SK-N-SH (cell line): ENCODE data around the gene FOXE3. TPM values are rescaled to one million over a fixed set of nuclear protein-coding genes. Genes with fewer than 3 reads are reported as not detected.

Source experiments
- CTCF ChIA-PET: fragments of 300-600, 350-600 bp; formaldehyde crosslinking; extraction: SDS; loops from one replicate; lab custom pipeline; 2021; lab: Yijun Ruan, JAX
- POLR2A ChIA-PET: fragments of 350-600 bp; sonication (Branson Sonifier 250); formaldehyde crosslinking; extraction: SDS; loops from one replicate; lab custom pipeline; 2020; ENCODE audit warnings: antibody characterized with exemption, inconsistent platforms; lab: Yijun Ruan, JAX
- DNase-seq: peaks from one replicate; pipeline ENCODE4 v3.0.0; 2012
- H2AFZ ChIP-seq: fragments of 200-600 bp; sonication (generic); 2 replicates; pipeline ENCODE4 v1.8.1; 2016; ENCODE audit warnings: antibody characterized with exemption, mild to moderate bottlenecking, low read depth
- H3F3A ChIP-seq: fragments of 200-600 bp; sonication (generic); replicated peaks from 2 replicates; pipeline ENCODE3; 2016; ENCODE audit warnings: antibody characterized with exemption, mild to moderate bottlenecking; ENCODE audit not compliant: insufficient read depth
- H3K27ac ChIP-seq, 2 experiments: fragments of 200-500 bp in 1 of 2; fragments of 200-600 bp in 1 of 2; sonication (Bioruptor generic) in 1 of 2; sonication (generic), shearing (Covaris generic) in 1 of 2; 2 replicates each; pipeline versions ENCODE4 v1.5.1 to v1.6.1; 2014 to 2016; ENCODE audit warnings: low read depth in 2 of 2, inconsistent platforms in 1 of 2, low read length in 1 of 2, mild to moderate bottlenecking in 1 of 2, mixed read lengths in 1 of 2
- H3K27me3 ChIP-seq: fragments of 200-600 bp; sonication (generic), shearing (Covaris generic); 2 replicates; pipeline ENCODE4 v1.6.1; 2016; ENCODE audit warnings: mixed run types; ENCODE audit not compliant: insufficient read depth
- H3K36me3 ChIP-seq, 2 experiments: fragments of 200-500 bp in 1 of 2; fragments of 200-600 bp in 1 of 2; sonication (Bioruptor generic) in 1 of 2; sonication (generic) in 1 of 2; replicated peaks in 1 of 2; 2 replicates each; pipeline versions ENCODE3 to v1.5.1; 2014 to 2016; ENCODE audit warnings: low read length in 1 of 2, mild to moderate bottlenecking in 1 of 2; ENCODE audit not compliant: insufficient read depth in 2 of 2, control insufficient read depth in 1 of 2
- H3K4me1 ChIP-seq, 2 experiments: fragments of 200-500 bp in 1 of 2; fragments of 200-600 bp in 1 of 2; sonication (Bioruptor generic) in 1 of 2; sonication (generic), shearing (Covaris generic) in 1 of 2; 2 replicates each; pipeline versions ENCODE4 v1.5.1 to v1.6.1; 2014 to 2016; ENCODE audit warnings: low read depth in 1 of 2, low read length in 1 of 2, mixed run types in 1 of 2; ENCODE audit not compliant: insufficient read depth in 2 of 2, control insufficient read depth in 1 of 2
- H3K4me2 ChIP-seq: fragments of 200-600 bp; sonication (generic), shearing (Covaris generic); 2 replicates; pipeline ENCODE4 v1.6.1; 2017; ENCODE audit warnings: mixed run types
- H3K4me3 ChIP-seq, 2 experiments: fragments of 200-500 bp in 1 of 2; fragments of 200-600 bp in 1 of 2; sonication (Bioruptor generic) in 1 of 2; sonication (generic), shearing (Covaris generic) in 1 of 2; 2 replicates each; pipeline versions ENCODE4 v1.5.1 to v1.8.1; 2014 to 2016; ENCODE audit warnings: low read depth in 2 of 2, inconsistent platforms in 1 of 2, low read length in 1 of 2, mild to moderate bottlenecking in 1 of 2, mixed read lengths in 1 of 2, moderate library complexity in 1 of 2
- H3K79me2 ChIP-seq: fragments of 200-600 bp; sonication (generic); 2 replicates; pipeline ENCODE4 v1.8.1; 2017; ENCODE audit warnings: mild to moderate bottlenecking; ENCODE audit not compliant: insufficient read depth
- H3K9ac ChIP-seq: fragments of 200-600 bp; sonication (generic); 2 replicates; pipeline ENCODE4 v1.6.1; 2017; ENCODE audit warnings: mixed run types
- H3K9me2 ChIP-seq: fragments of 200-600 bp; sonication (generic); 2 replicates; pipeline ENCODE4 v1.6.1; 2017; ENCODE audit warnings: mixed run types
- H3K9me3 ChIP-seq: fragments of 200-600 bp; sonication (generic); 2 replicates; pipeline ENCODE4 v1.6.1; 2017; ENCODE audit warnings: mixed run types, mild to moderate bottlenecking, moderate library complexity
- H4K20me1 ChIP-seq: fragments of 200-600 bp; sonication (generic); 2 replicates; pipeline ENCODE4 v1.6.1; 2017; ENCODE audit warnings: mild to moderate bottlenecking, mixed run types; ENCODE audit not compliant: insufficient read depth
- ELF1 ChIP-seq: IDR thresholded peaks from 2 replicates; pipeline ENCODE4 v1.4.0; 2012
- EP300 ChIP-seq, 2 experiments: IDR thresholded peaks; 2 replicates each; pipeline versions ENCODE4 v1.4.0 to v1.6.1; 2012; ENCODE audit warnings: borderline replicate concordance in 1 of 2, low read depth in 1 of 2, low read length in 1 of 2
- EZH2phosphoT487 ChIP-seq: fragments of 200-600 bp; sonication (generic); IDR thresholded peaks from 2 replicates; pipeline ENCODE4 v1.6.1; 2017; ENCODE audit warnings: low read depth, mixed run types, mild to moderate bottlenecking, antibody characterized with exemption, moderate library complexity, borderline replicate concordance
- FOSL2 ChIP-seq: IDR thresholded peaks from 2 replicates; pipeline ENCODE4 v1.4.0; 2012; ENCODE audit warnings: low read depth, mild to moderate bottlenecking, moderate library complexity, borderline replicate concordance
- FOXJ3 ChIP-seq: sonication (generic); formaldehyde crosslinking; IDR thresholded peaks from 2 replicates; pipeline ENCODE4 v1.5.1; 2020; ENCODE audit warnings: mild to moderate bottlenecking, missing genetic modification reagents
- FOXM1 ChIP-seq: IDR thresholded peaks from 2 replicates; pipeline ENCODE4 v1.4.0; 2012; ENCODE audit warnings: low read depth, mild to moderate bottlenecking
- IRF3 ChIP-seq: fragments of 150-350 bp; IDR thresholded peaks from 2 replicates; pipeline ENCODE4 v1.6.1; 2016; ENCODE audit warnings: mild to moderate bottlenecking, low read depth, low read length
- JUND ChIP-seq: IDR thresholded peaks from 2 replicates; pipeline ENCODE4 v1.4.0; 2012
- NFIC ChIP-seq: IDR thresholded peaks from 2 replicates; pipeline ENCODE4 v1.4.0; 2012; ENCODE audit warnings: borderline replicate concordance
- NRF1 ChIP-seq: IDR thresholded peaks from 2 replicates; pipeline ENCODE4 v1.6.1; 2012; ENCODE audit warnings: low read depth, mild to moderate bottlenecking, low read length
- POLR2AphosphoS5 ChIP-seq: IDR thresholded peaks from 2 replicates; pipeline ENCODE4 v1.6.1; 2012; ENCODE audit warnings: low read depth, low read length
- RCOR1 ChIP-seq: fragments of 150-350 bp; IDR thresholded peaks from 2 replicates; pipeline ENCODE4 v1.6.1; 2017; ENCODE audit warnings: antibody characterized with exemption, low read length
- REST ChIP-seq: IDR thresholded peaks from 2 replicates; pipeline ENCODE4 v1.6.1; 2012; ENCODE audit warnings: mild to moderate bottlenecking, low read depth, low read length, moderate library complexity
- RXRA ChIP-seq: IDR thresholded peaks from 2 replicates; pipeline ENCODE4 v1.4.0; 2012; ENCODE audit warnings: low read depth, mild to moderate bottlenecking, borderline replicate concordance
- SIN3A ChIP-seq: IDR thresholded peaks from 2 replicates; pipeline ENCODE4 v1.6.1; 2012; ENCODE audit warnings: low read depth, mild to moderate bottlenecking, low read length, moderate library complexity, borderline replicate concordance
- TAF1 ChIP-seq: IDR thresholded peaks from 2 replicates; pipeline ENCODE4 v1.6.1; 2012; ENCODE audit warnings: low read depth, mild to moderate bottlenecking, low read length, moderate library complexity, borderline replicate concordance
- TEAD4 ChIP-seq: IDR thresholded peaks from 2 replicates; pipeline ENCODE4 v1.4.0; 2012; ENCODE audit warnings: mild to moderate bottlenecking, borderline replicate concordance; ENCODE audit not compliant: insufficient read depth
- YY1 ChIP-seq: IDR thresholded peaks from 2 replicates; pipeline ENCODE4 v1.4.0; 2012; ENCODE audit warnings: low read depth, mild to moderate bottlenecking
- ZBTB33 ChIP-seq: IDR thresholded peaks from 2 replicates; pipeline ENCODE4 v1.4.0; 2012; ENCODE audit warnings: low read depth, borderline replicate concordance
- WGBS: methylation state at CpG from one replicate; pipeline ENCODE4 v1.1.6; 2017; ENCODE audit warnings: low lambda C conversion rate; 5-methylcytosine and 5-hydroxymethylcytosine counted together
- polyA plus RNA-seq, 3 experiments: library from polyadenylated mRNA; depleted of rRNA; stranded (reverse); fragments of >200 nt; gene quantifications; 2 replicates each; pipeline ENCODE4 v1.2.3, GENCODE V29; 2012

FOXE3 gene
- polyA plus RNA-seq, 1 of the 3 experiments (the other 2 are of a cell fraction), result not detected

GRCh38 chr1:47443530-47444296 lies 27.6 kb downstream of the FOXE3 start:
- no peaks in the 10 kb centered on the region for H3F3A ChIP-seq
- H2AFZ ChIP-seq, result no peak overlapping the region
- H3K79me2 ChIP-seq, result no peaks in the 10 kb centered on the region
- ChIA-PET CTCF (interaction anchor here (1.1 to 7.9 kb wide), 4 partner anchors 7 to 266 kb away, joined by 5 to 94 read pairs (median 6); partner anchors contain the start of gene FOXD2), POLR2A (no interaction called here)
- no peak overlapping the region for H3K9ac ChIP-seq
- H3K4me2 ChIP-seq, result no peak overlapping the region
- H3K27ac ChIP-seq, result no peak overlapping the region
- WGBS, result 24% methylated on average over 45 of the region's 45 CpGs
- peaks cover 100% of the 10 kb centered on the region for H3K27me3 ChIP-seq
- TF ChIP-seq NFIC, result no peak
- H3K4me1 ChIP-seq, result peaks cover 0 to 3% of the 10 kb centered on the region in 2 experiments; a peak in 1 of 4 replicates
- DNase-seq, result peak; percentile 23
- H3K36me3 ChIP-seq, result no peaks in the 10 kb centered on the region
- H3K9me2 ChIP-seq, result no peaks in the 10 kb centered on the region
- no peaks in the 10 kb centered on the region for H3K9me3 ChIP-seq
- no peaks in the 10 kb centered on the region for H4K20me1 ChIP-seq
- H3K4me3 ChIP-seq, result no peak overlapping the region

- no peaks in the 10 kb centered on the region for H3K9me2 ChIP-seq
- ChIA-PET POLR2A (no interaction called here), CTCF (interaction anchor here (1.0 to 7.9 kb wide), 4 partner anchors 8 to 271 kb away, joined by 3 to 94 read pairs (median 6); partner anchors contain the start of gene FOXD2)
- peak overlapping the region; percentile 75 for H3K4me2 ChIP-seq
- WGBS, result 29% methylated on average over 14 of the region's 15 CpGs
- no peaks in the 10 kb centered on the region for H3K9me3 ChIP-seq
- H3K27me3 ChIP-seq, result peaks cover 100% of the 10 kb centered on the region
- peak overlapping the region in 1 of 2 experiments; percentile 27; a peak in 1 of 4 replicates for H3K4me3 ChIP-seq
- no peaks in the 10 kb centered on the region for H4K20me1 ChIP-seq
- no peak overlapping the region for H3K9ac ChIP-seq
- H3K79me2 ChIP-seq, result no peaks in the 10 kb centered on the region
- H2AFZ ChIP-seq, result peak overlapping the region; percentile 14; the same call in 1 of the 2 replicates
- H3K36me3 ChIP-seq, result no peaks in the 10 kb centered on the region
- H3K4me1 ChIP-seq, result peaks cover 0 to 3% of the 10 kb centered on the region in 2 experiments; a peak in 1 of 4 replicates
- no peak overlapping the region for H3K27ac ChIP-seq
- no peaks in the 10 kb centered on the region for H3F3A ChIP-seq
- peak; percentile 30 for DNase-seq
- TF ChIP-seq NRF1, result no peak
- no peak for TF ChIP-seq IRF3
- TF ChIP-seq TEAD4, result no peak
- no peak for TF ChIP-seq FOXM1
- TF ChIP-seq FOXJ3 (CRISPR knock-in tag), result no peak
- TF ChIP-seq NFIC, result no peak
- no peak for TF ChIP-seq JUND
- no peak for TF ChIP-seq RCOR1
- TF ChIP-seq RXRA, result no peak
- TF ChIP-seq EZH2phosphoT487, result no peak; the same call in 1 of the 2 replicates
- no peak for TF ChIP-seq TAF1
- TF ChIP-seq POLR2AphosphoS5, result no peak
- TF ChIP-seq SIN3A, result no peak
- TF ChIP-seq FOSL2, result no peak
- TF ChIP-seq REST, result no peak
- TF ChIP-seq EP300 (IDR thresholded peaks at IDR 0.05; ENCODE audit: borderline replicate concordance in 1 of 2, low read depth in 1 of 2, low read length in 1 of 2), result no peak
- TF ChIP-seq YY1, result no peak
- no peak for TF ChIP-seq ELF1
- TF ChIP-seq ZBTB33, result no peak
Observed at GRCh38 chr1:47444297-47444561, 28.1 kb downstream of the FOXE3 start.
